ENCODE data around the gene SALL1. TPM values are rescaled to one million over a fixed set of nuclear protein-coding genes. Genes with fewer than 3 reads are reported as not detected.

Gene SALL1
- total RNA-seq, 1 experiment from 2014 or later = not detected

- POLR2A ChIA-PET (ENCODE audit: unreplicated experiment) = no interaction called here
- ATAC-seq (no peak), DNase-seq (no peak)
- no peak for TF ChIP-seq EZH2phosphoT487 (IDR thresholded peaks at IDR 0.05; ENCODE audit: borderline replicate concordance, low read length)
- no peak for TF ChIP-seq CTCF (conservative IDR thresholded peaks at IDR 0.05; ENCODE audit: low read depth, low read length)
- no peak for TF ChIP-seq EZH2 (IDR thresholded peaks at IDR 0.05; ENCODE audit: low read length, unreplicated experiment)
- no peaks in the 10 kb centered on the region for H3K9me3 ChIP-seq (ENCODE audit: low read length)
- no peaks in the 10 kb centered on the region for H4K20me1 ChIP-seq (ENCODE audit: low read length)
- H3K9ac ChIP-seq (ENCODE audit: low read length) = no peak overlapping the region
- CTCF ChIA-PET = no interaction called here
- no peak overlapping the region for H2AFZ ChIP-seq (ENCODE audit: low read length)
- H3K4me2 ChIP-seq (ENCODE audit: low read length) = no peak overlapping the region
- no TSS peak for BruUV-seq (replicated peaks)
- H3K9me2 ChIP-seq (replicated peaks; ENCODE audit: low read length) = no peaks in the 10 kb centered on the region
- H3K36me3 ChIP-seq (ENCODE audit: low read depth, low read length) = no peaks in the 10 kb centered on the region
- no peaks in the 10 kb centered on the region for H3K27me3 ChIP-seq (ENCODE audit: low read length)
- H3K27ac ChIP-seq (ENCODE audit: low read length) = no peak overlapping the region
- no peaks in the 10 kb centered on the region for H3K4me1 ChIP-seq (ENCODE audit: insufficient read depth, low read length)
- no peaks in the 10 kb centered on the region for H3F3A ChIP-seq (ENCODE audit: low read length, unreplicated experiment)
- no peaks in the 10 kb centered on the region for H3K79me2 ChIP-seq (ENCODE audit: low read length)
- intact Hi-C loops (cut with micrococcal nuclease) = no loop called here
- H3K4me3 ChIP-seq (ENCODE audit: low read length) = no peak overlapping the region
Observed at GRCh38 chr16:51166091-51166490, 15.0 kb upstream of the SALL1 start.

- H3K27ac ChIP-seq (ENCODE audit: low read length) = no peak overlapping the region
- no peak for DNase-seq
- TF ChIP-seq CTCF (conservative IDR thresholded peaks at IDR 0.05; ENCODE audit: low read depth, low read length) (no peak), EZH2phosphoT487 (IDR thresholded peaks at IDR 0.05; ENCODE audit: borderline replicate concordance, low read length) (no peak), EZH2 (IDR thresholded peaks at IDR 0.05; ENCODE audit: low read length, unreplicated experiment) (no peak)
- H3K9ac ChIP-seq (ENCODE audit: low read length) = no peak overlapping the region
- H3K4me3 ChIP-seq (ENCODE audit: low read length) = no peak overlapping the region
- no peaks in the 10 kb centered on the region for H3K9me3 ChIP-seq (ENCODE audit: low read length)
- H3F3A ChIP-seq (ENCODE audit: low read length, unreplicated experiment) = no peaks in the 10 kb centered on the region
- no peaks in the 10 kb centered on the region for H3K9me2 ChIP-seq (replicated peaks; ENCODE audit: low read length)
- no peak overlapping the region for H3K4me2 ChIP-seq (ENCODE audit: low read length)
- no TSS peak for BruUV-seq (replicated peaks)
- ATAC-seq = no peak
- H3K27me3 ChIP-seq (ENCODE audit: low read length) = no peaks in the 10 kb centered on the region
- no peaks in the 10 kb centered on the region for H3K4me1 ChIP-seq (ENCODE audit: insufficient read depth, low read length)
- intact Hi-C loops (cut with micrococcal nuclease) = no loop called here
- H3K79me2 ChIP-seq (ENCODE audit: low read length) = no peaks in the 10 kb centered on the region
- ChIA-PET POLR2A (ENCODE audit: unreplicated experiment) (no interaction called here), CTCF (no interaction called here)
- no peaks in the 10 kb centered on the region for H4K20me1 ChIP-seq (ENCODE audit: low read length)
- H3K36me3 ChIP-seq (ENCODE audit: low read depth, low read length) = no peaks in the 10 kb centered on the region
- no peak overlapping the region for H2AFZ ChIP-seq (ENCODE audit: low read length)
Observed at GRCh38 chr16:51165043-51165442, 14.0 kb upstream of the SALL1 start.

GRCh38 chr16:51164574-51164973, 13.5 kb upstream of the SALL1 start:
- intact Hi-C loops (cut with micrococcal nuclease) = no loop called here
- H3K79me2 ChIP-seq (ENCODE audit: low read length) = no peaks in the 10 kb centered on the region
- ATAC-seq (no peak), DNase-seq (no peak)
- no peak overlapping the region for H3K4me3 ChIP-seq (ENCODE audit: low read length)
- CTCF ChIA-PET = no interaction called here
- POLR2A ChIA-PET (ENCODE audit: unreplicated experiment) = no interaction called here
- no peaks in the 10 kb centered on the region for H3K4me1 ChIP-seq (ENCODE audit: insufficient read depth, low read length)
- no peaks in the 10 kb centered on the region for H3K27me3 ChIP-seq (ENCODE audit: low read length)
- H3K36me3 ChIP-seq (ENCODE audit: low read depth, low read length) = no peaks in the 10 kb centered on the region
- no peak overlapping the region for H2AFZ ChIP-seq (ENCODE audit: low read length)
- H3F3A ChIP-seq (ENCODE audit: low read length, unreplicated experiment) = no peaks in the 10 kb centered on the region
- no peak overlapping the region for H3K9ac ChIP-seq (ENCODE audit: low read length)
- no peaks in the 10 kb centered on the region for H3K9me2 ChIP-seq (replicated peaks; ENCODE audit: low read length)
- no peak overlapping the region for H3K27ac ChIP-seq (ENCODE audit: low read length)
- no peak overlapping the region for H3K4me2 ChIP-seq (ENCODE audit: low read length)
- H4K20me1 ChIP-seq (ENCODE audit: low read length) = no peaks in the 10 kb centered on the region
- no TSS peak for BruUV-seq (replicated peaks)
- no peaks in the 10 kb centered on the region for H3K9me3 ChIP-seq (ENCODE audit: low read length)
- TF ChIP-seq EZH2phosphoT487 (IDR thresholded peaks at IDR 0.05; ENCODE audit: borderline replicate concordance, low read length) (no peak), EZH2 (IDR thresholded peaks at IDR 0.05; ENCODE audit: low read length, unreplicated experiment) (no peak), CTCF (conservative IDR thresholded peaks at IDR 0.05; ENCODE audit: low read depth, low read length) (no peak)

Measured in PC-3 (cell line).